Measurements from ENCODE around the gene ACOT11. TPM values are rescaled to one million over a fixed set of nuclear protein-coding genes. Genes with fewer than 3 reads are reported as not detected.

The ACOT11 gene
- polyA plus RNA-seq, 1 donor (not counting 4 experiments of a cell fraction or from before 2014, with no cell fraction given): 3.4 TPM

DNA sequence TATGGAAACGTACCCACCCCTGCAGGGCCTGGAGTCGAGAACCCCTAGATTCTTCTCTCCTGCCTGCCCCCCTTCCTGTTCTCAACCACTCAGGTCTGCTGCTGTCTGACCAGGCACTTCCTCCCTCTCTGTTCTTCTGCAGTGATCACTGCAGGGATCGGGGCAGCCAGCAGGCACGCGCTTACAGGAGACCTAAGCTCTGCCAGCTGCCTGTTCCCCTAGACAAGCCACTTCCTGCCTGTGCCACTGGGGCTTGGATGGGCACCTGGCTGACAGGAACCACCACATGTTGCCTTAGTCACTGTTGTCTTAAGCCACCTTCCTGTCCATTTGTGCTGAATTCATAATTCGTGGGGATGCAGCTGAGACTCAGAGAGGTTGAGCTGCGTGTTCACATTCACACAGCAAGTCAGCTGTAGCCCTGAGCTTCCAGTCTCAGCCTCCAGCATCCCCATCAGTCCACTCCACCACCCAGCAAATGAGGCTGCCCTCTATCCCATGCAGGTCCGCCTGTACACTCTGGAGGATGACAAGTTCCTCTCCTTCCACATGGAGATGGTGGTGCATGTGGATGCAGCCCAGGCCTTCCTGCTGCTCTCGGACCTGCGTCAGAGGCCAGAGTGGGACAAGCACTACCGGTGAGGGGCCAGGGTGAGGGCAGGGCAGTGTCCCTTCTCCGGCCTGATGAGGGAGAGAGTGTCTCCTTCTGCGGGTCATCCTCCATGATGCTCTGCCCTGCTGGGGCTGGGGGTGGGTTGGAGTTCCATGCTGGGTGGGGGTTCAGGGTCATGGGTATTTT is 56.7 kb downstream of the ACOT11 start:
- dilution Hi-C loops (cut with MboI; ENCODE audit: extremely low pct_ligation_motif_present, low sequenced_read_pairs): no loop called here
- no peak overlapping the region for H3K9ac ChIP-seq (ENCODE audit: control insufficient read depth, extremely low read depth, insufficient read depth, low read length)
- no peak overlapping the region for H3K27ac ChIP-seq (ENCODE audit: control insufficient read depth, insufficient read depth, low read length)
- peaks cover 13% of the 10 kb centered on the region for H3K4me1 ChIP-seq (ENCODE audit: control insufficient read depth, extremely low read depth, insufficient read depth, low read length)
- H3K27me3 ChIP-seq (ENCODE audit: control insufficient read depth, extremely low read depth, insufficient read depth, low read length): no peaks in the 10 kb centered on the region
- TF ChIP-seq CTCF (optimal IDR thresholded peaks at IDR 0.05 in 1 of 3, IDR thresholded peaks at IDR 0.05 in 1 of 3, conservative IDR thresholded peaks at IDR 0.05 in 1 of 3; ENCODE audit: extremely low read depth in 1 of 3, insufficient read depth in 2 of 3, low read length in 3 of 3): no peak
- H3K9me3 ChIP-seq (ENCODE audit: control insufficient read depth, low read depth, low read length): no peaks in the 10 kb centered on the region
- peak overlapping the region; percentile 18 for H3K4me2 ChIP-seq (ENCODE audit: control insufficient read depth, extremely low read depth, insufficient read depth, low read depth, low read length)
- peak overlapping the region; percentile 23 for H2AFZ ChIP-seq (ENCODE audit: control insufficient read depth, low read length)
- no peak for DNase-seq (ENCODE audit: low read depth, low spot score)
- peak; percentile 87 for FAIRE-seq
- no peaks in the 10 kb centered on the region for H3K9me1 ChIP-seq (ENCODE audit: control insufficient read depth, extremely low read depth, insufficient read depth, low read length)
- no peaks in the 10 kb centered on the region for H3K36me3 ChIP-seq (ENCODE audit: control insufficient read depth in 2 of 2, extremely low read depth in 1 of 2, insufficient read depth in 2 of 2, low read length in 2 of 2)
- no peaks in the 10 kb centered on the region for H3K79me2 ChIP-seq (ENCODE audit: control insufficient read depth, insufficient read depth, low read length)
- no peak overlapping the region for H3K4me3 ChIP-seq (ENCODE audit: control insufficient read depth in 2 of 3, extremely low read depth in 1 of 3, insufficient read depth in 2 of 3, low read depth in 1 of 3, low read length in 3 of 3)
- H4K20me1 ChIP-seq (ENCODE audit: control insufficient read depth, extremely low read depth, insufficient read depth, low read length): no peaks in the 10 kb centered on the region

DNA sequence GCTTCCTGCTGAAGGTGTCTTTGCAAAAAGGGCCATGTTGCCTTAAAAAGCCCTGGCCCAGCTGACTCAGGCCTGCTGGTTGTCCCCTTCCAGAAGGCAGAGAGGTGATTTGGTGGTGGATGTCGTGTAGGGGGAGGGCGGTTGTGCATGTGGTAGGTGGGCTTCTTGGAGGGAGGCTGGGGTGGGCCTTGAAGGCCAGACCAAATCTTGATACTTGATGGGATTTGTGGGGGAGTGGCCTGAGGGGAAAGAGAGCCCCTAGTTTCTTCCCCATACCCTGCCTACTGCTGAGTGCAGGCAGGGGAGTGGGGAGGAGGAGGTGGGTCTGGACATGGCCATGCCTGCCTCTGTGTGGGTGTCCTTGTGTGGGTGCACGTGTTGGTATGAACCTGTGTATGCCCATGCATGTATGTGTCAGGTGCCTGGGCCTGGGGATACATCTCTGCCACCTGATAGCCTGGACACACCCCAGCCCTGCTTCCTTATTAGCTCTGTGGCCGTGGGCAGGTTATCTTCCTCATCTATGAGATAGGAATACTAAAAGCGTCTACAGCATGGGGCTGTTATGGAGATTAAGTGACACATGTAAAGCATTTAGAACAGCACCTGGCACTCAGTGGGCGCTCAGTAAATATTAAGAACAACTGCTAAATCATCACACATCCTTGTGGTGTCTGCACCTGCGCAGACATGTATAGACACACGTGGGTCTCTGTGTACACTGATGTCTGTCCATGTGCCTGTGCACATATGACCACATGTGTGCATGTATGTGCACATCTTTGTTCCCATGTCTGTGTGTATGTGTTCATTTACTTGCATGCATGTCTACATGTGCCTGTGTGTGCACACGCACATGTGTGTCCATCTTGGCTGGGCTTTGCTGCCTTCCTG is 58.3 kb downstream of the ACOT11 start:
- no peak for DNase-seq (ENCODE audit: low read depth, low spot score)
- no peak overlapping the region for H3K27ac ChIP-seq (ENCODE audit: control insufficient read depth, insufficient read depth, low read length)
- no peaks in the 10 kb centered on the region for H3K27me3 ChIP-seq (ENCODE audit: control insufficient read depth, extremely low read depth, insufficient read depth, low read length)
- no peak overlapping the region for H3K4me3 ChIP-seq (ENCODE audit: control insufficient read depth in 2 of 3, extremely low read depth in 1 of 3, insufficient read depth in 2 of 3, low read depth in 1 of 3, low read length in 3 of 3)
- H4K20me1 ChIP-seq (ENCODE audit: control insufficient read depth, extremely low read depth, insufficient read depth, low read length): no peaks in the 10 kb centered on the region
- peak; percentile 36 for FAIRE-seq
- dilution Hi-C loops (cut with MboI; ENCODE audit: extremely low pct_ligation_motif_present, low sequenced_read_pairs): no loop called here
- TF ChIP-seq EZH2 (IDR thresholded peaks at IDR 0.05; ENCODE audit: low read length): no peak
- TF ChIP-seq CTCF (optimal IDR thresholded peaks at IDR 0.05 in 1 of 3, IDR thresholded peaks at IDR 0.05 in 1 of 3, conservative IDR thresholded peaks at IDR 0.05 in 1 of 3; ENCODE audit: extremely low read depth in 1 of 3, insufficient read depth in 2 of 3, low read length in 3 of 3): no peak
- no peak overlapping the region for H3K4me2 ChIP-seq (ENCODE audit: control insufficient read depth, extremely low read depth, insufficient read depth, low read depth, low read length)
- H3K4me1 ChIP-seq (ENCODE audit: control insufficient read depth, extremely low read depth, insufficient read depth, low read length): peaks cover 13% of the 10 kb centered on the region
- H3K36me3 ChIP-seq (ENCODE audit: control insufficient read depth in 2 of 2, extremely low read depth in 1 of 2, insufficient read depth in 2 of 2, low read length in 2 of 2): no peaks in the 10 kb centered on the region
- no peaks in the 10 kb centered on the region for H3K9me3 ChIP-seq (ENCODE audit: control insufficient read depth, low read depth, low read length)
- H2AFZ ChIP-seq (ENCODE audit: control insufficient read depth, low read length): no peak overlapping the region
- peaks cover 2% of the 10 kb centered on the region for H3K9me1 ChIP-seq (ENCODE audit: control insufficient read depth, extremely low read depth, insufficient read depth, low read length)
- H3K79me2 ChIP-seq (ENCODE audit: control insufficient read depth, insufficient read depth, low read length): no peaks in the 10 kb centered on the region
- H3K9ac ChIP-seq (ENCODE audit: control insufficient read depth, extremely low read depth, insufficient read depth, low read length): no peak overlapping the region
